GM19468 (cell line): Measurements from ENCODE around the gene OXLD1.

Experiments
- ATAC-seq: cut with Tn5 transposase; IDR thresholded peaks from one replicate; pipeline ENCODE4 v1.9.1; 2021; ENCODE audit warnings: mild to moderate bottlenecking, moderate library complexity, moderate number of reproducible peaks; ENCODE audit not compliant: unreplicated experiment; ENCODE audit errors: extremely low read depth

Gene OXLD1

DNA sequence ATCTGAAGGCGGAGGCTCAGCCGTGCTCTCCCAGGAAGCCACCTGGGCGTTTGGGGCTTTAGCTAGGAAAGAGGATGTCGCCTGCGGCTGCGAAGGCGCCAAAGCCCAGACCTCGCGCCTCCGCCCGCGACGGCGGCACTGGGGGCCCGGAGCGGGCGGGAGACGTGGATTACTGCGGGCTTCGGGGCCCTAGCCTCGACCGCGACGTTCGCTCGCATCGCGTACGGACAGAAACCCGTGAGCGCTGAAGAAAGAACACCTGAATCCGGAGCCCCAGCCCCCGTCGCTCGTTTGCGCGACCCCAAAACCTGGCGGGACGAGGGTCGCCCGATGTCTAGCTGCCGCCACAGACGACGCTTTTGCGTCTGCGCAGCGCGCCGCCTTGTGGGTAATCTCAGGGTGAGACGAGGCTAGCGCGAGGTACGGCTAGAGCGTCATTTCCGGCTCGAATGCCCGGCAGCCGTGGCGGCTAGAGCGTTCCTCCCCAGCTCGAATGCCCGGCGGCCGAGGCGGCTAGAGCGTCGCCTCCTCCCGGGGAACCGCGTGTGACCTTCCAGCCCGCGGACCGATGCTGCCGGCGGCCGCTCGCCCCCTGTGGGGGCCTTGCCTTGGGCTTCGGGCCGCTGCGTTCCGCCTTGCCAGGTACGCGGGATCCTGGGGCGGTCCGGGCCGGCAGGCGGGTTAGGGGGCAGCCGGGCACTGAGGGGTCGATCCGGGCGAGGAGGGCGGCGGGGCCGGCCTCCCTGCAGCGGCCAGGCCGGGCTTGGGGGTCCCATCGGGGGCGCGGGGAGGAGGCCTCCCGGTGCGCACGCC, 36.7 kb upstream of the OXLD1 start, which contains the start of gene MRPL12:
Gene MRPL12 (plus strand): TSS at position 434 of the 813 bp plus-strand sequence. CDS start 135 bp downstream, at position 569.
- ATAC-seq = peak; percentile 66

DNA sequence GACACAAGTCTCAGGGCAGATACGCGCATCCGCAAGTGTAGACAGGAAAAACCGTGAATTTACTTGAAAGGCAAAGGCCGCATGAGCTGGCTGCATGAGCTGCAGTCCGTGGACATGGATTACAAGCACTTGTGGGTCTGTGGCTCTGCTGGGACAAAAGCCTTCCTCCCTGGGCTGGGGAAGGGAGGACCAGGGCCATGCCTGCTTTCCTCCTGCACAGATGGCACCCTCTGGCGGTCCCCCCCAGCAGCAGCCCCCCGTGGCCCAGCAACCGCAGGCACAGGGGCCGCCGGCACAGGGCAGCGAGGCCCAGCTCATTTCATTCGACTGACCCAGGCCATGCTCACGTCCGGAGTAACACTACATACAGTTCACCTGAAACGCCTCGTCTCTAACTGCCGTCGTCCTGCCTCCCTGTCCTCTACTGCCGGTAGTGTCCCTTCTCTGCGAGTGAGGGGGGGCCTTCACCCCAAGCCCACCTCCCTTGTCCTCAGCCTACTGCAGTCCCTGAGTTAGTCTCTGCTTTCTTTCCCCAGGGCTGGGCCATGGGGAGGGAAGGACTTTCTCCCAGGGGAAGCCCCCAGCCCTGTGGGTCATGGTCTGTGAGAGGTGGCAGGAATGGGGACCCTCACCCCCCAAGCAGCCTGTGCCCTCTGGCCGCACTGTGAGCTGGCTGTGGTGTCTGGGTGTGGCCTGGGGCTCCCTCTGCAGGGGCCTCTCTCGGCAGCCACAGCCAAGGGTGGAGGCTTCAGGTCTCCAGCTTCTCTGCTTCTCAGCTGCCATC, 35.1 kb upstream of the OXLD1 start:
- no peak for ATAC-seq

DNA sequence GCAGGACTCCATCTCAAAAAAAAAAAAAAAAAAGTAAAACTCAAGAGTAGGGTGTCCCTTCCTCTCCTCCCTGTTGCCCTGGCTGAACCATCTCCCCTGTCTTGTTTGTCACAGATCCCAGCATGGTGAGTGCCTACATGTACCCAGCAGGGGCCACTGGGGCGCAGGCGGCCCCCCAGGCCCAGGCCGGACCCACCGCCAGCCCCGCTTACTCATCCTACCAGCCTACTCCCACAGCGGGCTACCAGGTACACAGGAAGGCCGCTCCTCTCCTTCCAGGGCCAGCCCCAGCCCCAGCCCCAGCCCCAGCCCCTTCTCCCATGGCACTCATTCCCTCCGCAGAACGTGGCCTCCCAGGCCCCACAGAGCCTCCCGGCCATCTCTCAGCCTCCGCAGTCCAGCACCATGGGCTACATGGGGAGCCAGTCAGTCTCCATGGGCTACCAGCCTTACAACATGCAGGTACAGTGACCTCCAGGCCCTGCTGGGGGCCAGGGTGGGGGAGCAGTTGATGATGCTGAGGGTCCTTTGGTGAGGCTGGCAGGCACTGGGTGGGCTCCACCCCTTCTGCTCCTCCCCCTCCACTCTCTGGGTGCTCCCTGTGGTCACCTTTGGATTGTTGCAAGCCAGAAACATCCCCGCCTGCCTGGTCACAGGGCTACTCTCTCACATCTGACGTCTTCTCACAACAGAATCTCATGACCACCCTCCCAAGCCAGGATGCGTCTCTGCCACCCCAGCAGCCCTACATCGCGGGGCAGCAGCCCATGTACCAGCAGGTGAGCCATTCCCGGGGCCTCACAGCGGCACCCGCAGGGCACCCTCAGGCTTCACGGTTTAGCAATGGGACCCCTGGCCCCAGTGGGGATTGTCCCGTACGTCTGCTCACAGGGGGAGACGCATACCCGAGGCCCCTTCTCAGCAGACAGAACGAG, 34.2 kb upstream of the OXLD1 start:
- ATAC-seq = no peak

DNA sequence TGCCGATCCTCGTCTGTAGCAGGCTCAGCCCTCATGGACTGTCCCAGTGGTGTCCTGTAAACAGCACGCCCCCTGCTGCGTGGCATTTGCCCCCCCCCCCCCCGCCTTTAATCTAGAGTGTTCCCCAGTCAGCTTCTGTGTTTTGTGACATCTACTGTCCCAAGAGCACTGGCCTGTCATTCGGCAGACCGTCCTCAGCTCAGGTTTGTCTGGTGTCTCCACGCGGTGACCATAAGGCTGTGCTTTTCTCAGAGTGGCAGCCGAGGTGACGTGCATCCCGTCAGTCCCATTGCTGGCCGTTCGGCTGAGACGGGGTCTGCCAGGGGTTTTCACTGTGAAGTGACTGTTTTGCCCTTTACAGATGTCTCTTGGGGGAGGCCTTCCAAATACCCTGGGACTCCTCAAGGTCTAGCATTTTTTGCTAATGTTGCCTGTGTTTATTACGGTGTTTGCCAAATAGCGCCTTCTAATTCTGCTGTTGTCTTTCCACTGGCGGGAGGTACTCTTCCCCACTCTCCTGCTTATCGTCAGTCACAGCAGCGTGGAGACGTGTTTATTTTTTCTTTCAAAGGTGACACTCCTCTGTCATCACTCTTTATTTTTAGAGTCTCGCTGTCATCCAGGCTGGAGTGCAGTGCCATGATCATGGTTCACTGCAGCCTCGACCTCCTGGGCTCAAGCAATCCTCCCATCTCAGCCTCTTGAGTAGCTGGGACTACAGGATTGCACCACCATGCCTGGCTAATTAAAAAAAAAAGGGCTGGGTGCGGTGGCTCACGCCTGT, 31.0 kb upstream of the OXLD1 start:
- ATAC-seq = no peak

DNA sequence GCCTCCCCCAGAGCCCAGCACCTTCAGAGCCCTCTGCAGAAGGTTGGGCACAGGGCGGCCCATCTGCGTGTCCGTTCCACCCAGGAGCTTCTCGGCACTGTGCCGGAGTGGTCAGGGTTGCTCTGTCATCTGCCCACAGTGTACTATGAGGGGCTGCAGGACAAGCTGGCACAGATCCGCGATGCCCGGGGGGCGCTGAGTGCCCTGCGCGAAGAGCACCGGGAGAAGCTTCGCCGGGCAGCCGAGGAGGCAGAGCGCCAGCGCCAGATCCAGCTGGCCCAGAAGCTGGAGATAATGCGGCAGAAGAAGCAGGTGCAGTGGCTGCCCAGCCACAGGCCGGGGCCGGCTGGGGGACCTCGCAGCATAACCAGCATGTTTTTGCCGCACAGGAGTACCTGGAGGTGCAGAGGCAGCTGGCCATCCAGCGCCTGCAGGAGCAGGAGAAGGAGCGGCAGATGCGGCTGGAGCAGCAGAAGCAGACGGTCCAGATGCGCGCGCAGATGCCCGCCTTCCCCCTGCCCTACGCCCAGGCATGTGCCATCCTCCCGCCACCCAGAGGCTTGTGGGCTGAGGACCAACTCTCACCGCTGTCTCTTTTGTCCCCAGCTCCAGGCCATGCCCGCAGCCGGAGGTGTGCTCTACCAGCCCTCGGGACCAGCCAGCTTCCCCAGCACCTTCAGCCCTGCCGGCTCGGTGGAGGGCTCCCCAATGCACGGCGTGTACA, 30.0 kb upstream of the OXLD1 start:
- ATAC-seq = no peak

DNA sequence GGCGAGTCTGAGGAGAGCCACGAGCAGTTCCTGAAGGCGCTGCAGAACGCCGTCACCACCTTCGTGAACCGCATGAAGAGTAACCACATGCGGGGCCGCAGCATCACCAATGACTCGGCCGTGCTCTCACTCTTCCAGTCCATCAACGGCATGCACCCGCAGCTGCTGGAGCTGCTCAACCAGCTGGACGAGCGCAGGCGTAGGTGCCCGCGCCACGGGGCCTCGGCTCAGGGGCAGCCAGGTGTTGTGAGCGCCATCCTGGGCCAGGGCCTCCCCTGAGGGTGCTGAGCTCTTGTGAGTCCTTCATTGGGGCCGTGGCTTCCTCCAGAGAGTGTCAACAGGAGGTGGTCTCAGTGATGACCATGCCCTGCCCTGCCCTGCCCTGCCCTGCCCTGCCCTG, 29.4 kb upstream of the OXLD1 start:
- no peak for ATAC-seq

DNA sequence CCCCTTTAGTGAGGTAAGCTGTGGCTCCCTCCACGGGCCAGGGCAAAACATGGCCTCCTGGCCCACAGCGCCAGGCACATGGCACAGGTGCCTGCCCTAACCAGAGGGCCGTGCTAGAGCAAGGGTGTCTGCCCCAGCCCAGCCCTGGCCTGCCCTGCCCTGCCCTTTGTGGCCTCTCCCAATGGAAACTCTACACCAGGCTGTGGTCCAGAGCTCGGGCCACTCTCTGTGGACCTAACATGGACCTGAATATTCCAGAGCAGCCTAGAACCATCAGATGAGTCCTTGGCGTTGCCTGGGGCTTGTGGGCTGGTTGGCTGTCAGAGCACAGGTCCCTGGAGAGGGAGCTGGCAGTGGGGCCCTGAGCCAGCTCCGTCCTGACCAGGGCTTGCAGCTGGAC, 28.8 kb upstream of the OXLD1 start:
- no peak for ATAC-seq

DNA sequence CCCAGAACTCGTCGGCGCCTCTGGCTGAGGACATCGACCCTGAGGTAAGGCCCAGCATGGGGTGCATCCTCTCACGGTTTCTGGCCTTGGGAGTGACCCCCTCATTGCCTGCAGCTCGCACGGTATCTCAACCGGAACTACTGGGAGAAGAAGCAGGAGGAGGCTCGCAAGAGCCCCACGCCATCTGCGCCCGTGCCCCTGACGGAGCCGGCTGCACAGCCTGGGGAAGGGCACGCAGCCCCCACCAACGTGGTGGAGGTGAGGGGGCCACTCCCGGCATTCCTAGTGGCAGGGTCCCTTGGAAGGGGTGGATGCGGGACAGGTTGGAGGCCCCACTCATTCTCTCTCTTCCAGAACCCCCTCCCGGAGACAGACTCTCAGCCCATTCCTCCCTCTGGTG, 28.4 kb upstream of the OXLD1 start:
- no peak for ATAC-seq

DNA sequence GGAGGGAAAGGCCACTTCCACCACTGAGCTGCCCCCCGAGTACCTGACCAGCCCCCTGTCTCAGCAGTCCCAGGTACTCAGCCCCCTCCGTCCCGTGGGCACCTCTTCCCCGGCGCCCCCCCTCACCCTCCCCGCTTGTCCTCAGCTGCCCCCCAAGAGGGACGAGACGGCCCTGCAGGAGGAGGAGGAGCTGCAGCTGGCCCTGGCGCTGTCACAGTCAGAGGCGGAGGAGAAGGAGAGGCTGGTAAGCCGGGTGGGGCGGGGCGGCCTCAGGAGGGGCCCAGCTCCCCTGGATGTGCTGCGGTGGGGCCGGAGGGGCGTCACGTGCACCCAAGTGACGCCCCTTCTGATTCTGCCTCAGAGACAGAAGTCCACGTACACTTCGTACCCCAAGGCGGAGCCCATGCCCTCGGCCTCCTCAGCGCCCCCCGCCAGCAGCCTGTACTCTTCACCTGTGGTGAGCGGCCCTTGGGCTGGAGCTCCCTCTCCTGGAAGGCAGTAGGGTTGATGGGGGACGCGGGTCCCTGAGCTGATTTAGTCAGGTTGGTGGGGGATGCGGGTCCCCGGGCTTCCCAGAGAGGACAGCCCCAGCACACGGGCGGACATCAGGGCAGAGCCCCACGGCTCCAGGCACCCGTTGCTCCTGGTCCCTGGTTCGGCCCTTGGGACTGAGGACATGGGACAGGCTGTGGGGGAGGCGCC, 27.3 kb upstream of the OXLD1 start:
- no peak for ATAC-seq

DNA sequence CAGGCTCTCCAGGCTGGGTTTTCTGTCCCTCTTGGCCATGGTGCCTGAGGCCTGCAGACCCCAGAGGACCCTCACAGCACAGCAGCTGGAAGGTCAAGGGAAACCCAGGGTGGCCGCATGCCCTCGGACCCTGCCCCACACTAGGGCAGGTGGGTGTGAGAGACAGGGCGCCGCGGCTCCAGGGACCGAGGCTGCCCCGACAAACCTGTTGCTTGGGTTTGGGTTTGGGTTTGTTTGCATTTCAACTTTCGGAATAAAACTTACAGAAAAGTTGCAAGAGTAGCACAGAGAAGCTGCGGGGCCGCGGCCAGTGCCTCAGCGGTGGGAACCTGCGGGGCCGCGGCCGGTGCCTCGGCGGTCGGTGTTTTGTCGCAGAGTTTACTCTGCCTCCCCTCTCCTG, 25.2 kb upstream of the OXLD1 start:
- no peak for ATAC-seq

DNA sequence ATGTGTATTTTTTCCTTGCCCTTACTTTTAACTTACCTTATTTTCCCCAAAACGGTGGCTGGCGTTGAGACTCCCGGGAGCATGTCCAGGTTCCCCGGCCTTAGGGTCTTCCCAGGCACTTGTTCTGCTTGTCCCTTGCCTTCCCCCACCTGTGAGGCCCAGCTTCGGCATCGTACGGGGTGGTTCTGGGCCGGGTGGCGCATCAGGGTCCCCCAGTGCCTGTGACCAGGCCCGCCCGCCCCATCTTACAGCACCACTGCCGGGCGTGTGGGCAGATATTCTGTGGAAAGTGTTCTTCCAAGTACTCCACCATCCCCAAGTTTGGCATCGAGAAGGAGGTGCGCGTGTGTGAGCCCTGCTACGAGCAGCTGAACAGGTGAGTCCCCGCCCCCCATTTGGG, 24.8 kb upstream of the OXLD1 start:
- no peak for ATAC-seq

DNA sequence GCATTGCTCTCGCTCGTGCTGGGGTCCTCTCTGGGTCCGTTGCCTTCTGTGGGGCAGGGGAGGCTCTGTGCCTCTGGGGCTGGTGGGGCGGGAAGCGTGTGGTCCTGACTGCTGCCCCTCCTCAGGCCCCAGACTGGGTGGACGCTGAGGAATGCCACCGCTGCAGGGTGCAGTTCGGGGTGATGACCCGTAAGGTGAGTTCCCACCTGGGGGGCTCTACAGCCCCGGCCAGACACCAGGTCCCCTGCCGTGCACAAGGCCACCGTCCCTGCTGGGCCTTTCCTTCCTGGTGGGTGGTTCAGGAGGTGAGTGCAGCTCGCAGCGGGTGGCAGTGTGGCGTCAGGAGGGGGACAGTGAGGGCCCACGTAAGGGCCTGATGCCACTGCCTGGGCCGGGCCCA, 24.1 kb upstream of the OXLD1 start:
- ATAC-seq = no peak

DNA sequence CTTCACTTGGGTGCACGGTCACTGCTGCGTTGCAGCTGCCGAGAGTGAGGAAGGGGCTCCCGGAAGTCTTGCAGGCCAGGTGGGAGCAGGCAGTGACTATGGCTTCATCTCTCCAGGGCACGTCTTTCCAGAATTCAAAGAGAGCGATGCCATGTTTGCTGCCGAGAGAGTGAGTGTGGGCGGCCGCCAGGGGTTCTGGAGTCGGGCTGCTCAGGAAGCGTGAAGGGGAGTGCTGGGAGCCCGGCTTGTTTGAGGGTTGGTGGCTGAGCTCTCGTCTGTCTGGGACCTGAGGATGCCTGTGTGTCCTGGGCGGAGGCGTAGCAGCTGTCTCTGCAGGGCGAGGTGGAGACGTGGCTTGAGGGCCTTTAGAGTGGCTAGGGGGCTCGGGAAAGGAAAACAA, 23.7 kb upstream of the OXLD1 start:
- ATAC-seq = no peak

DNA sequence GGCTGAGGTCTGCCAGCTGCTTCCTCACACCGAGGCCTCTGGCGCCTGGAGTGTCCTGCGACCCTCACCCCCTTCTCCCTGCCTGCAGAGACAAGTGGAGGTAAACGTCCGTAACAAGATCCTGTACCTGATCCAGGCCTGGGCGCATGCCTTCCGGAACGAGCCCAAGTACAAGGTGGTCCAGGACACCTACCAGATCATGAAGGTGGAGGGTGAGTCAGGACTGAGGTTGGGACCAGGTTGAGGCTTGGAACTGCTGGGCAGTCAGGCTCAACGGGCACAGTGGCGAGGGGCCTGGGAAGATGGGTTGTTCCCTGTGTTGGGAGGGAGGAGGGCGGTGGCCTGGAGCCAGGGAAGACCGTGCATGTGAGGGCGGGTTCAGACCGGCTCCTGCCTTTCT, 22.2 kb upstream of the OXLD1 start:
- no peak for ATAC-seq

DNA sequence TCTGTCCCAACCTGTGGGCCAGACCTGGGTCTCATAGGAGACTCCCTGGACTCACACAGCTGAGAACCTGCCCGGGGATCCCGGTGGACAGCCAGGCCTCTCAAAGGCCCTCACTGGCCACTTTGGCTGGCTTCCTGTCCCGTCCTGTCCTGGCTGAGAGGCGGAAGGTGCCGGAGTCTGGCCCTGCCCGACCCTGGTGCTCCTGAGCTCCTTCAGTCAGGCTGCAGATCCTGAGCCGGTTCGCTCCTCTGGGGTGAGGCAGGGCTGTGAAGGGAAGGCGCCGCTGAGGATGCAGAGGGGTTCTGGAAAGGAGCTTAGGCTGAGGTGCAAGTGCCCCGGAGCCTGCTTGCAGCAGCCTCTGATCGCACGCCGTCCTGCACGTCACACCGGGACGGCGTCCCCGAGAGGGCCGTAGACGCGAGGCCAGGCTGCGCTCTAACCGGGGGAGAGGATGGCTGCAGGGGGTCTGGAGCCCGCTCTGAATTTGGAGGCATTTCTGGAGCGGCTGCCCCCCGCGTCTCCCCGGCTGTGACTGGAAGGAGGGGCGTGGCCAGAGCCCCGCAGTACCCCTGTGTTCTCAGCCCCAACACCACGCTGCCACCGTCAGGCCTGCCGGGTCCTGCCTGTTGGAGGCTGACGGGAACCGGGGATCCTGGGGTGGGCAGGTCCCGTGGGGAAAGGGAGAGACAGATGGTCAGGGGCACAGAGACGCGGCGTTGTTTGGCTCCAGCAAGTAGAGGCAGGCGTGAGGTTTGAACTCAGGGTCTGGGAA, 21.6 kb upstream of the OXLD1 start:
- ATAC-seq = no peak

DNA sequence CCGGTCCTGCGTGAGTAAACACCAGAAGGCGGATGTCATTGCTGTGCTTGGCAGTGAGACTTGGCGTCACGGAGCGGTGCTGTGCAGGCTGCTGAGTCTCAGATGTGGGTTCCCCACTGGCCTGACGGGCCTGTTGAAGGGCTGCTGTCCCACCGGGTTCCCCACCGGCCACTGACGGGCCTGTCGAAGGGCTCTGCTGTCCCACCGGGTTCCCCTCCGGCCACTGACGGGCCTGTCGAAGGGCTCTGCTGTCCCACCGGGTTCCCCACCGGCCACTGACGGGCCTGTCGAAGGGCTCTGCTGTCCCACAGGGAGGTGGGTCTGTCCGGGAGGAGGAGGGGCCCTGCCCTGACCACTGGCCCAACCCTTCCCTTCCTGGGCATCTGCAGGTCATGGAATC, 20.2 kb upstream of the OXLD1 start:
- no peak for ATAC-seq

DNA sequence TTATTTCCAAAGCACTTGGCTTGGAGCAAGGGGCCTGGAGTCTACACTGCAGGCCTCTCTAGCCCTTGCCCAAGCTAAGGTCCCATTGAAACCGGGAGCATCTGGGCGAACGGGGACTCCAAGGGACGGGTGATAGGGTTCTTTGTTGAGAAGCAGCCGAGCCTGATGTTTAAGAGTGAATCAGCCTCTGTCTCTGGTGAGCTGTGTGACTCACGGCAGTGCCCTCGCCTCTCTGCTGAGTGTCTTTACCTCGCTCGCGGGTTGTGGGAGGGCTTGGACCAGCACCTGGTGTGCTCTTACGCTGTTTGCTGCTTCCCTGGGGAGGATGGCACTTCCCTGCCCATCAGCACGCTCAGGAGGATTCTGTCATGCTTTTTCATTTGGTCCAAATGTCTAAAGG, 18.7 kb upstream of the OXLD1 start:
- no peak for ATAC-seq

DNA sequence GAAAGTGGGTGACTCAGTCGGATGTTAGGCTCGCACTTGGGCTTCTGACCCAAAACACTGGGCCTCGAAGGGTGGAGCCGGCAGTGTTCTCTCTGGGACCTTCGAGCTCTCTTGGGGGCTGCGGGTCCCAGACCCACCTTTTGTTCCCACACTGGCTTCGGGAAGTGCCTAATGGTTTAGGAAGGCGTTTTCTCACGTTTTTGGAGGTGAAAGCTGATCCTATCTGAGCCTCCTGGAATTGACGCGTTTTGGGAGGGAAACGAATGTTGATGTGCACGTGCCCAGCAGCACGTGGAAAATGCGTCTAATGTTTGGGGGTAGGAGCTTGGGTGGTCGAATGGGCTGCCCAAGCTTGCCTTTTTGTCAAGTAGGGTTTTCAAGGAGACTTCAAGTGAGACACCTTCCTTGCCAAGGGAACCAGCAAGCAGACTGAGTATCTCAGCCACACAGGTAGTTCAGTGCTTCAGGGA, 18.1 kb upstream of the OXLD1 start:
- ATAC-seq = no peak
